ENCODE data around the gene ADGRD2. TPM values are rescaled to one million over a fixed set of nuclear protein-coding genes. Genes with fewer than 3 reads are reported as not detected.

ADGRD2 gene
- polyA plus RNA-seq, 3 donors = not detected

DNA sequence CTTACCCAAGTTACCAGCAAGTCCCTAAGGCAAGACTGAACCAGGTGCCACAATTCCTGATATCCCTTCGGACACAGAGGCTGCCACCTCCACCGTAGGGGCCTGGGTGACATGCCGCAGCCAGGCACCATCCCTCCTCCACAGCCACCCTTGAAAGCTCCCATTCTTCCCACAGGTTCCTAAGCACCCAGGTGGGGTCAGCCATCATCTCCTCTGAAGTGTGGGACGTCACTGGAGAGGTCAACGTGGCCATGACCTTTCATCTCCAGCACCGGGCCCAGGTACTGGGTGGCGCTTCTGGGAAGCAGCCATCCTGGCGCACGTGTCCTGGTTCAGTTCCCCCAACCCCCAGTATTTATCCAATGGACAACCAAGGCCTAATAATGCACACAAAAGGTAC, 8.2 kb downstream of the ADGRD2 start:
- Histone ChIP-seq H2AFZ (ENCODE audit: insufficient read depth, low read depth, low read length, poor library complexity, severe bottlenecking) (no peak overlapping the region), H3K79me2 (ENCODE audit: insufficient read depth, low read length) (no peaks in the 10 kb centered on the region), H3K27me3 (ENCODE audit: control insufficient read depth in 2 of 2, insufficient read depth in 2 of 2, low read length in 2 of 2) (peaks cover 0 to 6% of the 10 kb centered on the region in 2 donors), H4K20me1 (ENCODE audit: insufficient read depth, low read length) (no peaks in the 10 kb centered on the region), H3K9ac (ENCODE audit: insufficient read depth, low read length, poor library complexity, severe bottlenecking) (no peak overlapping the region), H3K9me3 (replicated peaks in 1 of 2; ENCODE audit: control insufficient read depth in 1 of 2, insufficient read depth in 1 of 2, low read length in 2 of 2) (no peaks in the 10 kb centered on the region), H3K4me1 (ENCODE audit: control insufficient read depth in 1 of 2, insufficient read depth in 2 of 2, low read length in 2 of 2) (no peaks in the 10 kb centered on the region), H3K4me2 (replicated peaks; ENCODE audit: extremely low read depth, low read length, poor library complexity, severe bottlenecking) (no peak overlapping the region), H3K36me3 (replicated peaks in 1 of 2; ENCODE audit: control insufficient read depth in 1 of 2, insufficient read depth in 2 of 2, low read length in 2 of 2) (no peaks in the 10 kb centered on the region), H3K27ac (ENCODE audit: low read depth in 1 of 2, low read length in 2 of 2) (no peak overlapping the region), H3K4me3 (replicated peaks in 1 of 3; ENCODE audit: low read depth in 2 of 3, low read length in 3 of 3) (no peak overlapping the region)
- peaks cover 0 to 8% (median 5%) of the 10 kb centered on the region in 7 donors for H3K9me3 Mint-ChIP-seq
- intact Hi-C loops (cut with micrococcal nuclease) = no loop called here
- 96% methylated on average over 7 of the region's 9 CpGs for WGBS (ENCODE audit: insufficient coverage)
- TF ChIP-seq, protein P1, sequence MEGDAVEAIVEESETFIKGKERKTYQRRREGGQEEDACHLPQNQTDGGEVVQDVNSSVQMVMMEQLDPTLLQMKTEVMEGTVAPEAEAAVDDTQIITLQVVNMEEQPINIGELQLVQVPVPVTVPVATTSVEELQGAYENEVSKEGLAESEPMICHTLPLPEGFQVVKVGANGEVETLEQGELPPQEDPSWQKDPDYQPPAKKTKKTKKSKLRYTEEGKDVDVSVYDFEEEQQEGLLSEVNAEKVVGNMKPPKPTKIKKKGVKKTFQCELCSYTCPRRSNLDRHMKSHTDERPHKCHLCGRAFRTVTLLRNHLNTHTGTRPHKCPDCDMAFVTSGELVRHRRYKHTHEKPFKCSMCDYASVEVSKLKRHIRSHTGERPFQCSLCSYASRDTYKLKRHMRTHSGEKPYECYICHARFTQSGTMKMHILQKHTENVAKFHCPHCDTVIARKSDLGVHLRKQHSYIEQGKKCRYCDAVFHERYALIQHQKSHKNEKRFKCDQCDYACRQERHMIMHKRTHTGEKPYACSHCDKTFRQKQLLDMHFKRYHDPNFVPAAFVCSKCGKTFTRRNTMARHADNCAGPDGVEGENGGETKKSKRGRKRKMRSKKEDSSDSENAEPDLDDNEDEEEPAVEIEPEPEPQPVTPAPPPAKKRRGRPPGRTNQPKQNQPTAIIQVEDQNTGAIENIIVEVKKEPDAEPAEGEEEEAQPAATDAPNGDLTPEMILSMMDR (IDR thresholded peaks at IDR 0.05) = no peak
- H3K4me1 Mint-ChIP-seq = no peaks in the 10 kb centered on the region
- H3K27me3 Mint-ChIP-seq (ENCODE audit: low read depth in 3 of 3) = peaks cover 9 to 30% (median 20%) of the 10 kb centered on the region in 3 donors
- H3K27ac Mint-ChIP-seq = peak overlapping the region in 1 of 7 donors; percentile 33
- no peak overlapping the region for H3K4me3 Mint-ChIP-seq
- no peaks in the 10 kb centered on the region for H3K36me3 Mint-ChIP-seq
- DNase-seq = no peak

DNA sequence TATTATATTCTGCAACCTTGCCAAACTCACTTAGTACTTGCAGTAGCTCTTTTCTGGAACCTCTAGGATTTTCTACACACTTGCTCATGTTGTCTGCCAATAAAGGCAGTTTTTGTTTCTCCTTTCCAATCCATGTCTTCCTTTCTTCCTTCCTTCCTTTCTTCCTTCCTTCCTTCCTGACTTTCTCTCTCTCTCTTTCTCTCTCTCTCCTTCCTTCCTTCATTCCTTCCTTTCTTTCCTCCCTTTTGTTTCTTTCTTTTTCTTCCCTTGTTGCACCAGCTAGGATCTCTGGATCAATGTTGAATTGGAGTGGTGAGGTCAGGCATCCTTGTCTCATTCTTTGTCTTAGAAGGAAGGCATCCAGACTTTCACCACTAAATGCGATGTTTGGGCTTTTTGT, 12.5 kb downstream of the ADGRD2 start:
- peaks cover 2 to 9% (median 6%) of the 10 kb centered on the region in 7 donors for H3K9me3 Mint-ChIP-seq
- H3K4me1 Mint-ChIP-seq = no peaks in the 10 kb centered on the region
- H2AFZ ChIP-seq (ENCODE audit: insufficient read depth, low read depth, low read length, poor library complexity, severe bottlenecking) = no peak overlapping the region
- WGBS (ENCODE audit: insufficient coverage) = no CpG with 5 or more reads among the region's 1 CpG
- no peak overlapping the region for H3K9ac ChIP-seq (ENCODE audit: insufficient read depth, low read length, poor library complexity, severe bottlenecking)
- H3K27ac ChIP-seq (ENCODE audit: low read depth in 1 of 2, low read length in 2 of 2) = no peak overlapping the region
- no peak for DNase-seq
- no peak overlapping the region for H3K4me3 Mint-ChIP-seq
- TF ChIP-seq, protein P1 (IDR thresholded peaks at IDR 0.05) = no peak
- intact Hi-C loops (cut with micrococcal nuclease) = no loop called here
- H3K79me2 ChIP-seq (ENCODE audit: insufficient read depth, low read length) = no peaks in the 10 kb centered on the region
- H3K4me1 ChIP-seq (ENCODE audit: control insufficient read depth in 1 of 2, insufficient read depth in 2 of 2, low read length in 2 of 2) = no peaks in the 10 kb centered on the region
- H3K27me3 ChIP-seq (ENCODE audit: control insufficient read depth in 2 of 2, insufficient read depth in 2 of 2, low read length in 2 of 2) = peaks cover 0 to 9% of the 10 kb centered on the region in 2 donors
- no peaks in the 10 kb centered on the region for H3K36me3 ChIP-seq (replicated peaks in 1 of 2; ENCODE audit: control insufficient read depth in 1 of 2, insufficient read depth in 2 of 2, low read length in 2 of 2)
- no peak overlapping the region for H3K4me2 ChIP-seq (replicated peaks; ENCODE audit: extremely low read depth, low read length, poor library complexity, severe bottlenecking)
- H3K27ac Mint-ChIP-seq = no peak overlapping the region
- no peak overlapping the region for H3K4me3 ChIP-seq (replicated peaks in 1 of 3; ENCODE audit: low read depth in 2 of 3, low read length in 3 of 3)
- H3K9me3 ChIP-seq (replicated peaks in 1 of 2; ENCODE audit: control insufficient read depth in 1 of 2, insufficient read depth in 1 of 2, low read length in 2 of 2) = no peaks in the 10 kb centered on the region
- no peaks in the 10 kb centered on the region for H3K36me3 Mint-ChIP-seq
- no peaks in the 10 kb centered on the region for H4K20me1 ChIP-seq (ENCODE audit: insufficient read depth, low read length)
- H3K27me3 Mint-ChIP-seq (ENCODE audit: low read depth in 3 of 3) = peaks cover 10 to 22% (median 12%) of the 10 kb centered on the region in 3 donors

Data from CD14-positive monocyte (primary cell).